Hindlimb muscle (tissue), 1 donor: Measurements from ENCODE around the gene SCUBE3. TPM values are rescaled to one million over a fixed set of nuclear protein-coding genes. Genes with fewer than 3 reads are reported as not detected.
A peak's percentile ranks its signal among the peaks of the same experiment; 100 is the strongest.

Experiments used
- DNase-seq: peaks from one replicate; pipeline ENCODE4 v3.0.0-alpha.2; 2013
- polyA plus RNA-seq: library from polyadenylated mRNA; unstranded; fragments of 120-200 nt; gene quantifications from one replicate; pipeline ENCODE4 v1.2.1, GENCODE V29; 2013; ENCODE audit not compliant: insufficient read length

Gene SCUBE3
- polyA plus RNA-seq, 1 donor = 1.1 TPM

GRCh38 chr6:35181933-35182612 lies 31.7 kb upstream of the SCUBE3 start:
- peak; percentile 41 for DNase-seq

GRCh38 chr6:35183281-35183680 lies 30.5 kb upstream of the SCUBE3 start:
- no peak for DNase-seq

GRCh38 chr6:35183935-35184334 lies 29.8 kb upstream of the SCUBE3 start:
- DNase-seq = no peak

GRCh38 chr6:35184580-35185301 lies 29.0 kb upstream of the SCUBE3 start:
- DNase-seq = no peak

GRCh38 chr6:35185302-35185681 lies 28.5 kb upstream of the SCUBE3 start:
- DNase-seq = no peak

GRCh38 chr6:35185971-35186370 lies 27.8 kb upstream of the SCUBE3 start:
- no peak for DNase-seq

GRCh38 chr6:35186571-35186970 lies 27.2 kb upstream of the SCUBE3 start:
- DNase-seq = no peak

- DNase-seq = no peak
These were observed 24.9 kb upstream of the SCUBE3 start for GRCh38 chr6:35188886-35189285.

- DNase-seq = no peak
These were observed 23.4 kb upstream of the SCUBE3 start for GRCh38 chr6:35190306-35190705.

GRCh38 chr6:35191889-35192288 lies 21.9 kb upstream of the SCUBE3 start:
- DNase-seq = no peak

GRCh38 chr6:35192301-35192860 lies 21.4 kb upstream of the SCUBE3 start:
- no peak for DNase-seq

GRCh38 chr6:35194390-35194789 lies 19.4 kb upstream of the SCUBE3 start:
- DNase-seq = no peak

GRCh38 chr6:35195120-35195780 lies 18.5 kb upstream of the SCUBE3 start:
- no peak for DNase-seq

GRCh38 chr6:35197196-35197595 lies 16.6 kb upstream of the SCUBE3 start:
- DNase-seq = no peak

GRCh38 chr6:35199866-35200265 lies 13.9 kb upstream of the SCUBE3 start:
- no peak for DNase-seq

GRCh38 chr6:35202066-35202546 lies 11.7 kb upstream of the SCUBE3 start:
- no peak for DNase-seq

GRCh38 chr6:35203152-35203670 lies 10.5 kb upstream of the SCUBE3 start:
- DNase-seq = no peak

GRCh38 chr6:35203680-35204079 lies 10.1 kb upstream of the SCUBE3 start:
- no peak for DNase-seq

GRCh38 chr6:35206346-35206745 lies 7.4 kb upstream of the SCUBE3 start:
- no peak for DNase-seq

GRCh38 chr6:35208419-35208818 lies 5.3 kb upstream of the SCUBE3 start:
- no peak for DNase-seq

- no peak for DNase-seq
These were observed 4.7 kb upstream of the SCUBE3 start for GRCh38 chr6:35209081-35209480.

- no peak for DNase-seq
These were observed 4.0 kb upstream of the SCUBE3 start for GRCh38 chr6:35209622-35210247.
